WI38 (cell line): ENCODE measurements around the gene OR7G1.

Experiments
- H3K4me3 ChIP-seq: 2 replicates; pipeline ENCODE4 v1.5.1; 2011; ENCODE audit warnings: low read depth, mild to moderate bottlenecking, control low read depth, low read length
- CTCF ChIP-seq: IDR thresholded peaks from 2 replicates; pipeline ENCODE4 v1.5.1; 2012; ENCODE audit warnings: low read depth, mild to moderate bottlenecking, control low read depth, low read length

The OR7G1 gene

GRCh38 chr19:9132422-9132821, 16.9 kb upstream of the OR7G1 start:
- TF ChIP-seq CTCF, result no peak
- H3K4me3 ChIP-seq, result no peak overlapping the region

GRCh38 chr19:9130965-9131364, 15.4 kb upstream of the OR7G1 start:
- no peak for TF ChIP-seq CTCF
- no peak overlapping the region for H3K4me3 ChIP-seq

- H3K4me3 ChIP-seq, result no peak overlapping the region
- no peak for TF ChIP-seq CTCF
These were observed 12.6 kb upstream of the OR7G1 start for GRCh38 chr19:9128171-9128570.

- no peak within 1 kb of the TSS for H3K4me3 ChIP-seq
- TF ChIP-seq CTCF, result no peak
These were observed 11.4 kb upstream of the OR7G1 start, which contains the start of gene OR7G3 for GRCh38 chr19:9126900-9127405. Gene OR7G3, minus strand, starts transcription at chr19:9126950. Its CDS starts 0 bp downstream, at chr19:9126950.

GRCh38 chr19:9116547-9116946, 984 bp upstream of the OR7G1 start:
- no peak for TF ChIP-seq CTCF
- H3K4me3 ChIP-seq, result no peak overlapping the region

GRCh38 chr19:9109959-9110358, 5.6 kb downstream of the OR7G1 start:
- TF ChIP-seq CTCF, result no peak
- H3K4me3 ChIP-seq, result no peak overlapping the region

- TF ChIP-seq CTCF, result no peak
- no peak within 1 kb of the TSS for H3K4me3 ChIP-seq
These were observed 8.2 kb downstream of the OR7G1 start, which contains the start of gene OR7G2 for GRCh38 chr19:9107375-9107774. Gene OR7G2, minus strand, starts transcription at chr19:9107475. Its CDS starts 4,232 bp downstream, at chr19:9103243.
